NCI-H2196 (cell line): Measurements from ENCODE around the gene EPHA6.
"Not testable (repeated sequence)": the region's sequence is repeated elsewhere in the genome, so short reads cannot be mapped to it uniquely, and the experiment has no call there.

Source experiments
- DNase-seq: peaks from one replicate; lab custom pipeline; 2025; ENCODE audit not compliant: unreplicated experiment; lab: John Stamatoyannopoulos, UW

The EPHA6 gene

DNA sequence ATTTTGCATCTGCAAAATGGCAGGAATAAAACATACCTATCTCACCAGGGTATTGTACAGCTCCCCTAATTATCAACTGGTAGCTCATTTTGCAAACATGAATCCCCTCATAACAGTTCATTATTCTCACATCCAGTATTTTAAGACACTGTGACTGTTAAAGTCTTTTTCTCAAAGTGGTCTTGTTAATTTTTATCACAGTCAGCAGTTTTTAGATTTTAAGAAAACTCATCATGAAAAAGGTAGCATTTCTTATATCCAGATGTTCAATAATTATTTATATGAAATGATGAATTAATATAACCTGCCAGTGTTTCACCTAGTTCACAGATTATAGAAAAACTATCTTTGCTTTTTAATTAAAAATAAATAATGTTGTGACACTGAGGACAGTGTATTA is 595.2 kb downstream of the EPHA6 start:
- DNase-seq, result no peak

DNA sequence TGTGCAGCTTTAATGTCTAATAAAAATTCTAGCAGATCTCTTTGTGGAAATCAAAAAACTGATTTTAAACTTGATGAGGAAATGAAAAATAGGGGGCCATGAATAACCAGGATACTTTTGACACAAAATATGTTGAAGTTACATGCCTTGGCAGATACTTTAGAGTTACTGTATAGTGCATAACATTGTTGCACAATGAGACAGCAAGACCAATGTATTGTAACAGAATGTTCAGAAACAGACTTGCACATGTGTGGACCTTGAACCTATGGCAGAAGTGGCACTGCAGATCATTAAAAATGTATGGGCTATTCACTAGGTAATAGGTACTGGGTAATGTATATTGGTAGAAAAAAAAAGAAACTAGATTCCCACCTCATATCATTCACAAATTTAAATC is 607.2 kb downstream of the EPHA6 start:
- no peak for DNase-seq

DNA sequence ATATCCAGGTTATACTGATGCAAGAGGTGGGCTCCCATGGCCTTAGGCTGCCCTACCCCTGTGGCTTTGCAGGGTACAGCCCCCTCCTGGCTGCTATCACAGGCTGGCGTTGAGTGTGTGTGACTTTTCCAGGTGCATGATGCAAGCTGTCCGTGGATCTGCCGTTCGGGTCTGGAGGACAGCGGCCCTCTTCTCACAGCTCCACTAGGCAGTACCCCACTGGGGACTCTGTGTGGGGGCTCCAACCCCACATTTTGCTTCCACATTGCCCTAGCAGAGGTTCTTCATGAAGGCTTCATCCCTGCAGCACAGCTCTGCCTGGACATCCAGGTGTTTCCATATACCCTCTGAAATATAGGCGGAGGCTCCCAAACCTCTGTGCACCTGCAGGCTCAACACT is 610.6 kb downstream of the EPHA6 start:
- no peak for DNase-seq

DNA sequence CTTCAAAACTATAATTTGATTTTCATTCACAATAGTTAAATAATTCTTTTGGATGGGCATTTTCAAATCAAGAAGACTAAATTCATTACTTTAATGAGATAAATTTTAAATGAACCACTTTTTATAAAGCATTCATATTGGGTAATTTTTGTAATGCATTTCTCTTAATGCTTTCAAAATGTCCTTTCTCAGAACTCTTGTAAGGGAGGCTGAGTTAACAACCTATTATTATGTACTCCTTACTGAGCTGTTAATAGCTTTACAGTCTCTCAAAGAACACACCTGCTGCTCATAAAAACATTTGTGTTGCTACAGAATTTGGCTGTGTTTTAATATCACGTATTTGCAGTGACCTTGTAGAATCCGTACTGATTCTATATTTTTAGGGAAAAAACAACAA is 616.2 kb downstream of the EPHA6 start:
- no peak for DNase-seq

DNA sequence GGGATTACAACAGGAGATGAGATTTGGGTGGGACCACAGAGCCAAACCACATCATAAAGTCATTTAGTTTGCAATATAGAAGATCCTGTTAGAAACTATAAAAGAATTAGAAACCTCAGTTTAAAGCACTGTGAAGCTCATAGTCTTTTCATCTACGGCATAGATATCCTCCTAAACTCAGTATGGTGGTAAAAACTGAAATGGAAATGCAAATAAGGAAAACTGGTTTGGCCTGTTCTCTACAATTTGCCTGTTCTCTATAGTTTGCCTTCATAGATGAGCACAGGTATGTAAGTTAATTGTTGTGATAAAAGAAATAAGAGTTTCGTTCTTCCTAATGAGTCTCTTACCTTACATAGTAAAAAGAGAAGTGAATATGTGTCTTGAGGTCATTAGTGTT is 618.5 kb downstream of the EPHA6 start:
- DNase-seq, result no peak

DNA sequence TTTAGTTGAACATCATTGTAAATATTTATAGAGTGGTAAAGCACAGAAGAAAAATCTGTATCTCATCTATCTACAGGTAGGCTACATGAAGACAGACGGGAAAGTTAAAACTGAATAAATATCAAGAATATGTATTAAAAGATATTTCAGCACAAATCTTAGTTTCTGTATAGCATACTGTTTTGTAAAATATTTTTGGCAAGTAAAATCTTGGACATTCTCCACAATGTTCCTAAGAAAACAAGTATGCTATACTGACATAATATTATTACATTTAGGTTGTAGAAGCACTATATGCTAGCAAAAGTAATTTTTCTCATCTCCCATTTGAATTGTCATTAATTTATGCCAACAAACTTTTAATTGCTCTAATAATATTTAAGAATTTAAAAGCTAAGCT is 623.7 kb downstream of the EPHA6 start:
- no peak for DNase-seq

DNA sequence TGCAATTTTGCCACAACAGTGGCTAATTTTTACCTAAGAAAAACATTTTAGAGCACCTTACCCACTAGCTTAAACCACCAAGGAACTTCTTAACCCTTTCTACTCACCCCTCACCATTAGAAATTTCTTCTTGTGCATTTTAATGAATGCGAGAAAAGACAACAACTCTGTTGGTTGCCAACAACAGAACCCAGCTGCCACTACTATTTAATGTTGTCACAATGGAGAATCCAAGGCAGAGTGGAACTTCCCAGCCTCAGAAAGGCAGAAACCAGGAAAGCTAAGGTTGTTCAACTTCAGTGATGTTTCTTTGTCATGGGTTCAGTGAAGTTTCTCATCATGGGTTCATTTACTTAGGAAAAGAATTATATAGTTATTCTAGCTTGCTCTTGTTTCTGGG is 625.0 kb downstream of the EPHA6 start:
- no peak for DNase-seq

DNA sequence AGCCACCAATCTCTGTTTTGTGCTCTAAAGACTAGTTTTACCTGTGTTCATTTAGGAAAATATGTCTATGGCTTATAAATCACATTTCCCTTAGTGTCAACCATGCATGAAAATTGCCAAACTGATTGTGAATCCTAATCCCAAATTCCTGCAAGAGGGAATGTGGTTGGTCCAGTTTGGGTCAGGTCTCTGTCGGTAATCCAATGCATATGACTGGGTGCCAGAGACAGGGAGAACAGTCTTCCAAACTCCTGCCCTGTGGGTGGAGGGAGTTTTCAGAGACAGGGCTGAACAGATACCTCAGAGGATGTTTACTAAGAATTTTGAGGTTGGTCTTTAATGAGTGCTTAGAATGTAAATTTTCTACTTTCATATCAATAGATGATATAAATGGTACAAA is 649.6 kb downstream of the EPHA6 start:
- DNase-seq, result no peak

DNA sequence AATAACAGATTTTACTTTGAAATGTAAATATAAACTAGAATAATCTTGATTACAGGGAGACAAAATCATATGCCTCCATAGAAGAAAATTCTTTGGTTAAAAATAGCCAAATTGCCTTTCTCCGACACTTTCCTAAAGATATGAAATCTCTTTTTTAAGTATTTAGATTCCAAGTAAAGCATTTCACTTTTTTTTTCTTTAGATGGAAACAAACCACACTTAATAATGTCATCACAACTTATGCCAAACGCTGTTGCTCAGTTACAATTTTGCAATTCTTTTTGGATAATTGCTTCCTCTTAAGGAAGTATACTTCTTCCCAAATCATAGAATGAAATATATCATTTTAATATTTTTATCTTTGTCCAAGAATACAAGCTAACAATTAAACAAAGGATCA is 656.1 kb downstream of the EPHA6 start:
- no peak for DNase-seq

DNA sequence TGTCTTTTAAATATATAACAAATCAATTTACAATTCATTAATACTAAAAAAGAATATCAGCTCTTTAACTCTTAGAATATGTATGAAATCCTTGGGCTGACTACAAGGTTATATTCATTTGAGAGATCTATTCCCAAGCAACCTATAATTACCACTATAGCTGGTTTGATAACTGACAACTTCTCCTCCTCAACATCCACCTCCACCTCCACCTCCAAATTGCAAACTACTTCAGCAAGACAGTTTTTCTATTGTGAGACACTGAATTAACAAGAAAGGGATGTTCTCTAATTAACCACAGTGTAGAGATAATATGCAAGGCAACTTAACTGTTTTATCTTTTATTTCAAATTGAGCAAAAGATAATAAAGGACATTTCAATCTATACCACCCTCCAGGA is 665.3 kb downstream of the EPHA6 start:
- DNase-seq, result no peak

DNA sequence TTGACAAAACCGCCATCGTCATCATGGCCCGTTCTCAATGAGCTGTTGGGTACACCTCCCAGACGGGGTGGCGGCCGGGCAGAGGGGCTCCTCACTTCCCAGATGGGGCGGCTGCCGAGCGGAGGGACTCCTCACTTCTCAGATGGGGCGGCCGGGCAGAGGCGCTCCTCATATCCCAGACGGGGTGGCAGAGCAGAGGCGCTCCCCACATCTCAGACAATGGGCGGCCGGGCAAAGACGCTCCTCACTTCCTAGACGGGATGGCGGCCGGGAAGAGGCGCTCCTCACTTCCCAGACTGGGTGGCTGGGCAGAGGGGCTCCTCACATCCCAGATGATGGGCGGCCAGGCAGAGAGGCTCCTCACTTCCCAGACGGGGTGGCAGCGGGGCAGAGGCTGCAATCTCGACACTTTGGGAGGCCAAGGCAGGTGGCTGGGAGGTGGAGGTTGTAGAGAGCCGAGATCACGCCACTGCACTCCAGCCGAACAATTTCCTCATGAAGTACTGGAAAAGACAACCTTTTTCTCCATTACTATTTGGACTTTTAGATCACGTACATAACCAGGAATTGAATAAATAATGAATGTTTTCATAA is 666.4 kb downstream of the EPHA6 start:
- DNase-seq, result not testable (repeated sequence)

DNA sequence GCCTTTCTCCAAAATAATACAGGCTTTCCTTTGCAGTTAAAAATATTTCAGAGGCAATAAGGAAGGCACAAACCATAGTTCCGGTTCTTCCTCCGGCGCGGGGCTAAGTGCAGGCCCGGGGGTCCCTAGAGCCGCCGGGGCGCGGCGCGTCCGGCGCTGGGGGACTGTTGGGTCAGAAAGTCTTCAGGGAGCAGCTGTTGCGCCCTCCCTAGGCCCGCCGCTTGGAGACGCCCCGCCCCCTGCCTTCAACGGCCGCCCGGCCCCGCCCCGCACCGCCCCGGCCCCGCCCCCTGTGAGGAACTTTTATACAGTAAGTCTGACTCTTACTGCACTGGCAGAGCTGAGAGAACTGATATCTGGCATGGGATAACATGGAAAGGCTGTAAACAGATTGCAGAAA is 667.0 kb downstream of the EPHA6 start:
- DNase-seq, result no peak

DNA sequence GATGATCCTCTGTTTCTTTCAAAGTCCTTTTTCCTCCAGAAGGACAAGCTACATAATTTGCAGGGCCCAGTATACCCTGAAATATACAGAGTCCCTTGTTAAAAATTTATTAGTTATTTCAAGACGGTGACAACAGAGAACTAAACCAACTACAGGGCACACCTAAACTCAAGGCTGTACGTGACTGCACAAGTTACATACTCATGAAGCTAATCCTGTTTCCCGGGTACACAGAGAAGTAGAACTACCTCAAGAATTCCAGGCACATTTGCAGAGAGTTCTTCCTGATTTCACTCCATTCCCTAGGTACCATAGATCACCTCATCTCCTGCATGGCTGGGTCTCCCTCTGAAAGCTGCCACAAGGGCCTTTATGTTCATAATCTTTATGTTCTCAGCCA is 670.8 kb downstream of the EPHA6 start:
- DNase-seq, result no peak

DNA sequence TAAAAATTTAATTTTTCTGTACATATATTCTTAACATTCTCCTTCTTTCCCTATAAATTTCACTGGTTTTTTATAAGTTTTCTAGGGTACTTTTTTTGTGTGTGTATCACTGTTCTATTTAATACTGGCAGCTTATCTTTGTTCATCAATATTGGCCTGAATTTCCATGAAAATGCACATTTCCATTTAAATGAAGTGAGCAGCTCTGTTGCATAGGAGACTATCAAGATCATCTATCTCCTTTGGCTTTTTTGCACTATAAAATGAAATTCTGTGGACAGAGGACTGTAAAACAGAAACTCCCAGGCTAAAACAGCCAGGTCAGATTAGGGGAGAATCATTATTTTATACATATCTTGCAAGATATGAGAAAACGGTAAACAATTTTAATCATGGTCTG is 673.2 kb downstream of the EPHA6 start:
- no peak for DNase-seq

DNA sequence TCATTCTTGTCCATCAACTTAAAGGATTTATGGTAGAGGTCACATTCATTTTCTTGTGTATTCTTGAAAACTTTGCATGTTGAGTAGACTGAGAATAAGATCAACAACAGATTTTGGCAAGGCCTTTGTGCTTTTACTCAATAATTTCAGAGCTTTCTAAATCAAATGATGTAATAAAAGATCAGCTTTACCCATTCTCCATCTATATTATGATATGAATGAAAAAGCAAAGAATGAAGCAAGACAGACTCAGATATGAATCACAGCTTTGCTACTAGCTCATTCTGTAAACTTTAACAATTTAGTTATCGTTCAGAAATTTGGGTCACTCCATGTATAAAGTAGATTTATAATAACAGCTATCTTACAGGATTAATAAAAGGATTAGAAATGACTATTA is 674.3 kb downstream of the EPHA6 start:
- no peak for DNase-seq

DNA sequence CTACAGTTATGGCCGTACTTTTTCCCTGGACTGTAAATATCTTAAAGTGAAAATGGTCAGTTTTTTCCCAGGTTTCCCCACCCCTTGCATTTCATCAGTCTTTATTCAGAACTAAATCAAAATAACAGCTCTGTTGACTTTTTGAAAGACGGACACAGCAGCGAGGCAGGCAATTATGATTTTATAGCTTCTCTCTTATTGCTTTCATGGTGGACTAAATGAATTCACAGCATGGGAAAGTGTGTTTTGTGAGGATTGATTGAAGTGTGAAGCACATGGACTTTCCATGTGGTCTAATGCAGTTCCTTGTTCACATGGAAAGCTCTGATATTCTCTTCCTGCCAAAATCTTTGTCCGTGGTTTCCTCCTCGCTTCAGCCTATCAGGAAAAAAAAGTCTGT is 681.5 kb downstream of the EPHA6 start:
- DNase-seq, result no peak

DNA sequence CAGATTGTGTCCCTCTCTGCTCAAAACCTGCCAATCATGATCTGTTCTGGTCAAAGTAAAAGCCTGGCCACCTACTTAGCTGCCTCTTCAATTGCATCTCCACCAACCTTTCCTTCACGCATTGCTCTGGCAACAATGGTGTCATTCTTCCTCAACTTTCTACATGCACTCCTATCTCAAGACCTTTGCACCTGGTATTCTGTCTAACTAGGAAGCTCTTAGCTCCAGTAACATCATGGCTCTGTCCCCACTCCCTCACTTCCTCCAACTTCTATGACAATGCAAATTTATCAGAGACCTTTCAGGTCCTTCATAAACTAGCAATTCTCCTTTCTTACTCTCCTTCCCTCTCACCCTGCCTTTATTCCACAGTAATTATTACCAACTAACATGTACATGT is 682.7 kb downstream of the EPHA6 start:
- no peak for DNase-seq

DNA sequence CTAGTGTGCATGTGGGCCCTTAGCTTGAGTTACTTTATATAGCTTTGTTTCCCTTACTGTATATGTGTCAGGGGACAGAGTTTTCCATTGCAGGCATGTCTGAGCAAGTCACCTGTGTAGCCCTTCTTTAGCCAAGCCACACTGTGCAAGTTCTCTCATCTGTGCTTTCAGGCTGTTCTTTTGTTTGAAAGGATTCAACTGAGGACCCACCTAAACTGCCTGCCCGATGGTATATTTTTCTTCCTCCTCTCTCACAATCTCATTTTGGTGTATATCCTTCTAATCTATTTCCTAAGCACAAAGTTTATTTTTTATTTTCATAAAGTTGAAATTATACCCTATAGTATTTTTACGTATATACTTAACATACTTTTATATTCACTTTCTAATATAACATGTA is 690.1 kb downstream of the EPHA6 start:
- no peak for DNase-seq

DNA sequence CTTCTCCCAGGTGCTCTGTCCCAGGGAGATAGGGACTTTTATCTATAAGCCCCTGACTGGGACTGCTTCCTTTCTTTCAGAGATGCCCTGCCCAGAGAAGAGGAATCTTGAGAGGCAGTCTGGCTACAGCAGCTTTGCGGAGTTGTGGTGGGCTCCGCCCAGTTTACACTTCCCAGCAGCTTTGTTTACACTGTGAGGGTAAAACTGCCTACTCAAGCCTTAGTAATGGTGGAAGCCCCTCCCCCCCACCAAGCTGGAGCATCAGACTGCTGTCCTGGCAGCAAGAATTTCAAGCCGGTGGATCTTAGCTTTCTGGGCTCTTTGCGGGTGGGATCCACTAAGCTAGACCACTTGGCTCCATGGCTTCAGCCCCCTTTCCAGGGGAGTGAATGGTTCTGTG is 696.4 kb downstream of the EPHA6 start:
- DNase-seq, result no peak

DNA sequence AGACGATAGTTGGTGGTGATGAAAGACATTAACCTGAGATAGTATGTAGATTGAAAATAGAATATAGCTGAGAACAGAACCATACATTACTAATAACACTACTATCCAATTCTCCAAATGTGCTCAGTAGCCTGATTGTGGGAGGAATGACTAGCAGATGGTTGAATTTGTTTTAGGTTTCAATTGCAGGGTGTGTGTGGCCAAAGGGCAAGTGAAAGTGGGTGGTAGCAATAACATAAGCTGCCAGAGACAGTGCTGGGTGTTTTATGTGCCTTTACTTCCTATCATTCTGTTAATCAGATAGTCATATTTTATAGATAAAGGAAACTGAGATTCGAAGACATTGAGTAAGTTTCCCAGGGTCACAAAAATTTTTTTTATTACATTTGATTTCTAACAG is 700.7 kb downstream of the EPHA6 start:
- DNase-seq, result no peak

DNA sequence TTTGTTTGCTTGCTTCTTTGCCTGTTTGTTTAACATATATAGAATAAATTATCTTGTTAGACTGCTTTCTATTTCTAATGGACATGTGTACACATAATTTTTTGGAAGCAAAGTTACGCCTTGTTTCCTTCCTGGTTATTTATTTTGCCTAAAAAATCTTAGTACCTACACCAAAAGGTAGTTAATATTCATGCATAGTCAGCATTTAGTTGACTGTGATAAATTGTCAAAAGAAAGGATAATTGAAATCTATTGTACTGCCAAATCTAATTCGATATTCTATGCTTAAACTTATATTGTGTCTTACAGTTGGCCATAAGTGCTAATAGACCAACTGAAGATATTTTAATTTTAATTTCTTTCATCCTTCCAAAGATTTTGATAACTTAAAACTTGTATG is 716.3 kb downstream of the EPHA6 start:
- DNase-seq, result no peak

DNA sequence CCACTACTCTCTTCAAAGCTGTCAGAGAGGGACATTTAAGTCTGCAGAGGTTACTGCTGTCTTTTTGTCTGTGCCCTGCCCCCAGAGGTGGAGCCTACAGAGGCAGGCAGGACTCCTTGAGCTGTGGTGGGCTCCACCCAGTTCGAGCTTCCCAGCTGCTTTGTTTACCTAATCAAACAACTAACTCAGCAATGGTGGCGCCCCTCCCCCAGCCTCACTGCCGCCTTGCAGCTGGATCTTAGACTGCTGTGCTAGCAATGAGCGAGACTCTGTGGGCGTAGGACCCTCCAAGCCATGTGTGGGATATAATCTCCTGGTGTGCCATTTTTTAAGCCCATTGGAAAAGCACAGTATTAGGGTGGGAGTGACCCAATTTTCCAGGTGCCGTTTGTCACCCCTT is 733.2 kb downstream of the EPHA6 start:
- DNase-seq, result not testable (repeated sequence)

DNA sequence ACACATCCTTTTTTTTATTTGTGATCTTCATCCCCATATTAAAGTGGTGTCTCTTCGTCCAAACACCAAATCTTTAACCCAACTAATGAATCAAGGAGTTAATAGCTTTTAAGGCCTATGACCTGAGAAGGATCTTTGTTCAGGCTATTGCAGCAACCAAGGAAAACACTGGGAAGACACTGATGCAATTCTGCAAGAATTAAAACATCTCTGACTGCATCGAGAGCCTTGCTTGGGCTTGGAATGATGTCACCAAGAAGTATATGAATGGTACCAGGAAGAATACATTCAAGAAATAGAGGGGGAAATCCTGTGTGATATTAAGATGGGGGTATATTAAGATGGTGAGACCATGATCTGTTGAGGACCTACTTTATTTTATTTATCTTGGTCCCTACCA is 736.0 kb downstream of the EPHA6 start:
- no peak for DNase-seq

DNA sequence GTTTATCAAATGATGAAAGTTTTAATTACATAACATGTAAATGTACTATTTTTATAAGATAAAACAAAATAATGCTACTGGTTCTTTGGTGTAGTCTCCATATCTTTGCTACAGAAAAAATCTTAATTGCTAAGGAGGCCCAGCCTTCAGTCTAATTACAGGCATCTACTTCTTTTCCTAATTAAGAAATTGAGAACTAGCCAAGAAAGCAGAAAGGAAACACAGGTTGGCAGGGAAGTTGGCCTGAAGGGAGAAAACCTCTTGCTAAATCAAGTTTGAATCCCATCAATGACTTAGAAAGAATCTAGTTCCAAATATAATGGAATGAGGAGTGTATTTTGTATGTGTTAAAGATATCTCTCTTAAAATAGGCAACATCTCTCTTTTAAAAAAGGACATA is 737.8 kb downstream of the EPHA6 start:
- DNase-seq, result no peak
